T1000 (cell line): ENCODE data around the gene HHATL.

ENCODE experiments used
- DNase-seq: peaks from one replicate; lab custom pipeline; 2025; ENCODE audit warnings: mixed read lengths; lab: John Stamatoyannopoulos, UW

Gene HHATL

DNA sequence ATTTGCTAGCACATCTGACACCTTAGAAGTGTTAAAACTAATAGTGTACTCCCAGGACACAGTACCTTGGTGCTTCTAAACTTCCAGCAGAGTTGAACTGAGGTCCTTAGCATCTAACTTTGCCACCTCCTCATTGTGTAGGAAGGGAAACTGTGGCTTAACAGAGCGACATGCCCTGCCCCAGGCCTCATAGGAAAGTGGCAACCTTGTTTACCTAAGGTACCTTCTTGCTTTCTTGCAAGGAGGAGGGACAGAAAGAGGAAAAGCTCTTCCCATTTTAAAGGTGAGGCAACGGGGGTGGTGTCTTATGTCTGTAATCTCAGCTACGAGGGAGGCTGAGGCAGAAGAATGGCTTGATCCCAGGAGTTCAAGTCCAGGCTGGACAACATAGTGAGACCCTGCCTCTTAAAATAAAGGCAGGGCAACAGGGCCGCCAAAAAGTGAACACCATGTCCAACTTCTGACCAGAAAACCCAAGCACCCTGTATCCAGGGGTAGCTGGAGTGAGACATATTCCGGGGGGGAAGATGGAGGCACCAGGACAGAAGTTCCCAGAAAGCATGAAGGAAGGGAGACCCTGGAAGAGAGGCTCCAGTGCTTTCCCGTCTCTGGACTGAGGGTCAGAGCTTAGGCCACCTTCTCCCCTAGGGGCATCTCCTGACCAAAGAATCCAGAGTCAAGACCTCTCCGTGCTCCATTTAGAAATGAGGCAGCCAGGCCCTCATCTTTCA, 17.8 kb downstream of the HHATL start:
- no peak for DNase-seq

GRCh38 chr3:42683875-42684598, 18.6 kb downstream of the HHATL start:
- peak; percentile 83 for DNase-seq

DNA sequence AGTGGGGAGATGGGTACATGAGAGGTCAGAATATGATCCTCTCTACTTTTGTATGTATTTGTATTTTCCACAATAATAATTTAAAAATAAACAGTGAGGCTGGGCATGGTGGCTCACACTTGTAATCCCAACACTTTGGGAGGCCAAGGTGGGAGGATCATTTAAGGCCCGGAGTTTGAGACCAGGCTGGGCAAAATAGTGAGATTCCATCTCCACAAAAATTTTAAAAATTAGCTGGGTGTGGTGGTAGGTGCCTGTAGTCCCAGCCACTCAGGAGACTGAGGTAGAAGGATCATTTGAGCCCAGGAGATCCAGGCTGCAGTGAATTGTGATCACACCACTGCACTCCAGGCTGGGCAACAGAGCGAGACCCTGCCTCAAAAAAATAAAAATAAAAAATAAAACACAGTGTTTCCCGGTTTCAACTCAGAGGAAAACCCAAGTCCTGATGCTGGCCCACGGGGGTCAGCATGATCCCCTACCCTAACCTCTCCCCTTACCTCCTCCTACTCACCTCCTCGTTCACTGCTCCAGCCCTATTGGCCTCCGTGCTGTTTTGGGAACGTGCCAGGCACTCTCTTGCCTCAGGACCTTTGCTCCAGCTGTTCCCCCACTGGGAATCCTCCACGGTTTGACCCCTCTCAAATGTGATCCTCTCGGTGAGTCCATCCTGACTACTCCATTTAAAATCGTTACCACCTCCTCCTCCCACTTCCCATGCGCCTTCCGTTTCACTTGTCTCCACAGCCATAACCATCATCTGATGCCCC, 20.1 kb downstream of the HHATL start:
- no peak for DNase-seq

DNA sequence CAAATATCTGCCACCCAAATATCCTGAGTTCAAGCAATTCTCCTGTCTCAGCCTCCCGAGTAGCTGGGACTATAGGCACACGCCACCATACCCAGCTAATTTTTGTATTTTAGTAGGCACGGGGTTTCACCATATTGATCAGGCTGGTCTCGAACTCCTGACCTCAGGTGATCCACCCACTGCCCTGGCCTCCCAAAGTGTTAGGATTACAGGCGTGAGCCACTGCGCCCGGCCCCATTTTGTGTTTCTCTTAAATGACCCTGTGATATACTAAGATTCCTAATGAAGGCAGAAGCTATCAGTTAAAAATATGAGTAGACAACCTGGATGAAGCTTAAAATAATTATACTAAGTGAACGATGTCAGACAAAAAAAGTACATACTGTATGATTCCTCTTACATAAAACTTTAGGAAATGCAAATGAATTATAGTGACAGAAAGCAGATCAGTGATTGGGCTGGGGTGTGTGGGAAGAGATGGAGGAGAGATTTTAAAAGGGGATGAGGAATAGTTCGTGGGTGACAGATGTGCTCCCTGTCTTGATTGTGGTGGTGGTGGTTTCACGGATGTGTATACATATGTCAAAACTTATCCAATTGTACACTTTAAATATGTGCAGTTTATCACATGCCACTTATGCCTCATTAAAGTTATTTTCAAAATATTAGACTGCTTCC, 21.1 kb downstream of the HHATL start:
- DNase-seq = no peak

- no peak for DNase-seq
Observed at GRCh38 chr3:42680806-42681205, 21.8 kb downstream of the HHATL start.

DNA sequence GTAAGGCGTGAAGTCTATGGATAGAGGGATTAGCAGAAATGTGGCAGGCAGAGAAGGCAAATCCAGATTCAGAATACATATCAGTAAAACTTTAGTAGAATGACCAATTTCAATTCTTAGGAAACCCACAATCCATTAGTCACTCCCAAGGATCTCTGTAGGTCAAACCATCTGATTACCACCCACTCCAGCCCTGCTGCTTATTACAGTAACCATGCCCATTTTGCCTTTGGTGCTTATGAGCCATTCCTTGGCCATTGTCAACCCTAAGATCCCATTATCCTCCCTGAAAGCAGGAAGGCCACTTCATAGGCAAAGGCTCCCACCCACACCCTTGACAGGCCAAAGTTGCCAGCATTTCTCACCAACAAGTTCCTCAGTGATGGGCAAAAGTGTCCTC, 22.3 kb downstream of the HHATL start:
- no peak for DNase-seq

- no peak for DNase-seq
Observed at GRCh38 chr3:42678447-42678846, 24.2 kb downstream of the HHATL start.

- DNase-seq = no peak
Observed at GRCh38 chr3:42675909-42676308, 26.7 kb downstream of the HHATL start.

GRCh38 chr3:42674146-42674545, 28.5 kb downstream of the HHATL start:
- DNase-seq = no peak

DNA sequence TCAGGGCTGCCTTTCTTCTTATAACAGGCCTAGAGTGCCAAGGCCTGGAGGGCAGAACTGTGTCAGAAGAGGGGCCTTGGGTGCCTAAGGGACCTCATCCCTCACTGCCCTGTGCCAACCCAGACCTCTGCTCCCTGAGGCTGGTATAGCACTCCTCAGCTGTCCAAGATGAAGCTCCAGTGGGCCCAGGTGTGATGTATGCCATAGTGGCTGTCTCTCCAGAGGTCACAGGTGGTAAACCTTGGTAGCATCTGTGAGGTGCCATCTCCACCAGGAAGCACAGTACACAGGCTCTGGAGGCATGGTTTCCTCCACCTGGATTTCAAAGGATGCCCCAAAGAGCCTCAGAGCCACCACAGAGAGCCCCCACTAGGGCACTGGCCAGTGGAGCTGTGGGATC, 29.5 kb downstream of the HHATL start:
- DNase-seq = no peak

DNA sequence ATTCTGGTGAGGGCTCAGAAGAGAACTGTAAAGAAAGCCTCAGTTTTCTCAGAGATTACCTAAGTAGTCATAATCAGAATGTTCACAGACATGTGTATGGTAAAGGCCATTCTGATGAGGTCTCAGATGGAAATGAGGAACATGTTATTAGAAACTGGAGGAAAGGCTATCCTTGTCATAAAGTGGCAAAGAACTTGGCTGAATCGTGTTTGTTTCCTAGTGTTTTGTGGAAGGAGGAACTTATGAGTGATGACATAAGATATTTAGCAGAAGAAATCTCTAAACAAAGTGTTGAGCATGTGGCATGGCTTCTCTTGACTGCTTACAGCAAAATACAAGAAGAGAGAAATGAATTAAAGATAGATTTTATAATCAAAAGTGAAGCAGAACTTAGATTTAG, 30.1 kb downstream of the HHATL start:
- no peak for DNase-seq

- DNase-seq = no peak
Observed at GRCh38 chr3:42670670-42671069, 31.9 kb downstream of the HHATL start.

GRCh38 chr3:42670051-42670576, 32.5 kb downstream of the HHATL start:
- DNase-seq = no peak

- DNase-seq = no peak
Observed at GRCh38 chr3:42668793-42669217, 33.8 kb downstream of the HHATL start.

- no peak for DNase-seq
Observed at GRCh38 chr3:42668413-42668760, 34.2 kb downstream of the HHATL start.

DNA sequence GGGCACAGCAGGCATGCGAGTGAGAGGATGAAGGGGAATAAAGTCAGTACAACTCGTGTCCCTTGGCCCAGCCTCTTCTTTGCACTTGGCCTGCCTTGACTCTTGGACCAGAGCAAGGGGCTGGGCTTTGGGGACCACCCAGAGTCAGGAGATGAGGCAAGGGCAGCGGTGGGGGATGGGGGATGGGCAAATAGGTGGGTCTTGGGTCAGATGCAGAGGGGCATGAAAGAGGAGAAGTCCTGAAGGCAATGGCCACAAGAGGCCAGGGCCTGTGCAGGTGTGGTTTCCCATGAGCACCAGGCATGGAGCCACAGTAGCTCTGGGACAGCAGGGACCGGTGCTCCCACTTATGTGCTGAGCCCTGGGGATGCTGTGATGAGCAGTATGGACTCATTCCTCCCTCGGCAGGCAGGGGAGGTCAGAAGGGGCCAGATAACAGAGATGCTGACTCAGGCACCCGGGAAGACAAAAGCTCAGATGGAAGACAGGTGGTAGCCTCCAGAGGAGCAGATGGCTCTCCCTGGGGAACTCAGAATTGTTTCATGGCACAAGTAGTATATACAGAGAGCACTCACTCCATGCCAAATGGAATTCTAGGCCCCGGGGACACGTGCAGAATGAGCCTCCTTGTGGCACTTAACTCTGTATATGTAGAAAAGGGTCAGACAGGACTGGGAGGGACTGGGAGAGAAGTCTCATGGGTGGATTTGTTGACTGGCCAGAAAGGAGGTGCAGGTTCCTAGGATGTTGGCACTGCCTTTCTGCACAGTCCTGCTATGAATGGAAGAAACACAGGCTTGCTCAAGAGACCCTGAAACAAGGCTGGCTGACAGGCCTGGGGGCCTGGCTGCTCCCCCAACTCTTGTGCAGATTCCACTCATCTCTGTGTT, 34.8 kb downstream of the HHATL start:
- DNase-seq = no peak

DNA sequence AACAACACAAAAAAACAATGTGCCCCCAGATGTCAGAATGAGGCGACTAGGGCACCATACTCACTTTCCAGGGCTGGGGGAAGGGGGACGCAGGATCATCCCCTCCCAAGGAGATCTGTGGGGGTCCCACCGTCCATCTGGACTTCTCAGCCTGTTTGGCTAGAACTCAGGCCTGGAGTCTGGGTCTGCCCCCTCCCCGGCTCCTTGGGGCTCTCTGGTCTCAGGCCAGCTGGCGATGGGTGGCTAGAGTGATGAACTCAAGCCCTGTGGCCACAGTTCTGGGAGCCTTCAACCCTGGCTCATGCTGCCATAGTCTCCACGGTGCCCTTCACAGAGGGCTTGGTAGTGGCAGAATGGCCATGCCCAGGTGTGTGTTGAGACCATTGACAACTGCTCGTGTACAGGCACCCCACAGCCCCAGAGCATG, 35.5 kb downstream of the HHATL start:
- DNase-seq = no peak

DNA sequence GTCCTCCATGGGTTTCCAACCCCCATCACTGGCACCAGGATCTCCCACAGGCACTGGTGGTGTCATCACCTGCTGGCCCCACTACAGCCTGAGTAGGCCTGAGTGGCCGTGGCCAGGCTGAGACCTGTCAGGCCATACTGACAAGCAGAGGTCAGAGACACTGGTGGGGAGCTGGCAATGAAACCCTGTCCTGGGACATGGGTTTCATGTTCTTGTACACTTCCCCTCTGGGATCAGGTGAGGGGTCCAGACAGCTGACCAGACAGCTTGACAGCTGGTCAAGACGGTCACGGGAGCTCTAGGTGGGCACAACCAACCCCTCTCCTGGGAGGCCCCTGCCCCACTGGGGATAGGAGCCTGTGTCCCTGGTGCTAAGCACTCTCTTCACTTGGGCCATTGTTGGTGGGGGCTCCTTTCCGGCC, 36.0 kb downstream of the HHATL start:
- DNase-seq = no peak

DNA sequence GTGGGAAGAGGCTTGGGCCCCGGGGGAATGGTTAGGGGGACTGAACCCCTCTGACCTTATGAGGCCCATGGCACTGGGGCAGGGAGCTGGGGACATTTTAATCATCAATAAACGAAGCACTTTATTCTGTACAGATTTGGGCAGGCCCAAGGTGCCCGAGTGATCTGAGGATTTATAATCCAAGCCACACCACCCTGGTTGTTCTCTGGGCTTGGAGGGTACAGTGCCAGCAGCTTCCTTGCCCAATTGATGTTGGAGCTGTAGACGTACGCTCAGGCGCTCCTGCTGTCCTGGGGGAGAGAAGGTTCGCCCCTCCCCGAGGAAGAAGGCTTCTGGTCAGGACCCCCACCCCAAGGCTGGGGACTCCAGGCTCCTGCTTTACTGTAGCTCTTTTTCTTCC, 36.6 kb downstream of the HHATL start:
- DNase-seq = no peak

DNA sequence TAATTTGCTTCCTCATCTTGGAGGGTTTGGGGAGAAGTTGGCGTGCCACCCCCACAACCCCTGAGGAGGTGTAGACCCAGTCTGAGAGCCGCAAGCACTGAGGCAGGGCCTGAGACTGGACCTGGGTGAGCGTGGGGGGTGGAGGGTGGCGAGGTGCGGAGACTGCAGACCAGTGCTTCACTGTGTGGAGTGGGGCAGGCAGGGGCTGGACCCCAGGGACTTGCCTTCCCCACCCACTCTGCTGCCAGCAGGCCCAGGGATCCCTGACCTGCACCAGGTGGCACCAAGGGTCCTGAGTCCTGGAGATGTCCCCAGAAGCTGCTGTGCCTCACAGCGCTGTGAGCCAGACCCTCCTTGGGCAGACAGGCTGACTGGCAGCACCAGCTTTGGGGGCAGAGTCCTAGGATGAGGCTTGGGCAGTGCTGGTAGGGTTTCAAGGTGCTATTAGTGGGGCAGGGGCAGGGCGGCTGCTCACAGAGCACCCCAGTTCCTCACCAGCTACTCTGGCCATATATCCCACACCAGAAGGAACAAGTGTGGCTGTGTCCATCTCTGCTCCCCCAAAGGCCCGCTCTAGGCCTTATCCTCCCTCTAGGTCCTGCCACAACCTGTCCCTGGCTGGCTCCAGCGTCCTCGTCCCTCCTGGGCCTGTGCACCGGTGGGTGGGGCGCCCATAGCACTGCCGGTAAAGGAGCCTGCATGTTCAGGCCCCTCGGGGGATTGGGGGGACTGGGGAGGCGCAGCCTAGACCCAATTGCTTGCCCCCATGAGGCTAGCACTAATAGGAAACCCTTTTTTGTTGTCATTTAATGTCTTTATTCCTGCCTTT, 37.3 kb downstream of the HHATL start:
- no peak for DNase-seq
